ENCODE measurements around the gene NWD2.

- TF ChIP-seq CTCF (IDR thresholded peaks at IDR 0.05) (no peak), POLR2A (IDR thresholded peaks at IDR 0.05) (no peak), POLR2AphosphoS5 (IDR thresholded peaks at IDR 0.05) (no peak), EP300 (IDR thresholded peaks at IDR 0.05) (no peak)
These were observed 207.1 kb downstream of the NWD2 start for GRCh38 chr4:37451656-37452055.

Data from gastroesophageal sphincter (tissue), 3 donors.